ENCODE measurements around the gene PLA2G7.
"Not testable (repeated sequence)": the region's sequence is repeated elsewhere in the genome, so short reads cannot be mapped to it uniquely, and the experiment has no call there.

The PLA2G7 gene

DNA sequence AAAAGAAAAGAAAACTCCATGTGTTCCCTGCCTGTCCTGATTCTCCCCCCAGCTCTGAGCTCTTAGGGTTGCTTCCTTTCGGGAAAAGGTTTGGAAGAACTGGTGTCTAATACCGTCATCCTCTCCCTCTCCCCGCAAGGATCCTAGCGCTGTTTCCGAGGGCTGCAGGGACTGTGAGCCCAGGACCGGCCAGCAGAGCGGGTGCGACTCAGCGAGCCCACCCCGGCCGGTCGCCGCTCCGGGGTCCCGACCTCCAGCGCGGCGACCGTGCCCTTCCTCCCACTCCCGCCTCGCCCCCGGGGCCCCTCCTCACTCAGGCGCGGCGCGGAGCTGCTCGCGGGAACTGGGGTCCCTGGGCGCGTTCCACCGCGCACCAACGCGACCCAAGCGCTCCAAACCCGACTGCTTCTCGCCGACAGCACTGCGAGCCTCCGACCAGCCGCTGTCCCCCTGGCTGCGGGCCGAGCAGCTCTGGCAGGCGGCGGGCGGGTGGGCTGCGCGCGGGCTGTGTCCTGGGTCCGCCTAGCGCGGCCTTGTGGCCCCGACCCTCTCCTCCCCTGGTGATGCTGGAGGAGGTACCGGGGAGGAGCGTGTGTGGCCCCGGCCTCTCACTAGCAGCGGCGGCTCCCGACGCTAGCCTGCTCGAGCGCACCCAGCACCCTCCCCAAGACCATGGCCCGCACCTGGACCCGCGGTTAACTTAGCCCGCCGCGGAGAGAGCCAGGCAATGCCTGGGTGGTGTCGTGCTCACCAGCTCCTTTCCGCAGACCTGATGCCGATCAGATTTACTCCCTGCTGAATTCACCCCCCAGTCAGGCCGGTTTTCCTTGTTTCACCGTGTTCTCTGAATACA lies at the start of gene PLA2G7:
Gene PLA2G7 (minus strand): TSS at position 509 of the 853 bp plus-strand sequence. CDS start 12,484 bp downstream, outside the sequence.
- DNase-seq: peak; percentile 82

DNA sequence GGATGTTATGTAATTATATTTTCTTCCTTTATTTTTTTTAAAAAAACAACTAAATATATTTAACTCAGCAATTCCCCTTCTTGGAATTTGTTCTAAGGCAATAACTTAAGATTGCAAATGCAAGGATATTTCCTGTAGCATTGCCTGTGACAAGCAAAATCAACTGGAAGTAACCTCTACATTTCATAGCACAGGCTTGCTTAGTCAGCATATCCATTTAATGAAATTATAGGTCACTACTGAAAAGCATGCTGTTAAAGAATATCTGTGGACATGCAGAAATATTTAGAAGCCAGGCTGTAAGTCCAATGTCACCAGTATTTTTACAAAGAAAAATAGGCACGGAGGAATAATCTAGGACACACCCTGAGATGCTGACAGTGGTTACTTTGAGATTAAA lies 49.4 kb upstream of the PLA2G7 start:
- no peak for DNase-seq

DNA sequence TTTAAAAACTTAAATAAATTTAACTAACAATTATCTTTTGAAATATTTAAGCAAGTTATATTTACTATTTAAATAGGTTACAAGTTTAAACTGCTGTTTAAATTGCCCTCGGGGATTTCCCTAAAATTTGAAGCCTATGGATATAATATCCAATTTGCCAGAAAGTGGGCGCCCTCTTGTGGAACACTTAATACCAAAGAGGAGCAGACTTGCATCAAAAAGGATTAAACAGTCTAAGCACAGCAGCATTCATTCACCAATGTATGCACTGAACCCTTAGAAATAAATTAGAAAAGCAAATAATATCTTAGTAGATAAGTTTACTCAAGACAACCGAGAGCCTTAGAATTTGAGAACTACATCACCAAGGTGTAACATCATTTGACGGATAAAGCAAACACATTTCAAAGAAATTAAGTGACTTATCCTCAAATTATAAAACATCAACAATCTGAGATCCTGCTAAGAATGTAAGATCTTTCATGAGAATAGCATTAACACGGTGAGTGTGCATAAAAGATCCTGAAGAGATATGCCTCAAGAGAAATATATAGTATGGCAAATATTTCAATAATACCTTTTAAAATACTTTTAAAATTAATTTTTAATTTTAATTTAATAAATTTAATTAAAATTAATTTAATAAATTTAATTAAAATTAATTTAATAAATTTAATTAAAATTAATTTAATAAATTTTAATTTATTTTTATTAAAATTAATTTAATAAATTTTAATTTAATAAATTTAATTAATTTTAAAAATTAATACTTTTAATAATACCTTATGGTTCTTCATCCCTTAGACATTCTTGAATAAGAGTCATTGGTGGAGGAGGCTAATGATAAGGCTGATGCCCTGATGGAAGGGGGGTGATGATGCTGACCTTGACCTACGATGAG lies 46.6 kb upstream of the PLA2G7 start:
- DNase-seq: peak; percentile 89

DNA sequence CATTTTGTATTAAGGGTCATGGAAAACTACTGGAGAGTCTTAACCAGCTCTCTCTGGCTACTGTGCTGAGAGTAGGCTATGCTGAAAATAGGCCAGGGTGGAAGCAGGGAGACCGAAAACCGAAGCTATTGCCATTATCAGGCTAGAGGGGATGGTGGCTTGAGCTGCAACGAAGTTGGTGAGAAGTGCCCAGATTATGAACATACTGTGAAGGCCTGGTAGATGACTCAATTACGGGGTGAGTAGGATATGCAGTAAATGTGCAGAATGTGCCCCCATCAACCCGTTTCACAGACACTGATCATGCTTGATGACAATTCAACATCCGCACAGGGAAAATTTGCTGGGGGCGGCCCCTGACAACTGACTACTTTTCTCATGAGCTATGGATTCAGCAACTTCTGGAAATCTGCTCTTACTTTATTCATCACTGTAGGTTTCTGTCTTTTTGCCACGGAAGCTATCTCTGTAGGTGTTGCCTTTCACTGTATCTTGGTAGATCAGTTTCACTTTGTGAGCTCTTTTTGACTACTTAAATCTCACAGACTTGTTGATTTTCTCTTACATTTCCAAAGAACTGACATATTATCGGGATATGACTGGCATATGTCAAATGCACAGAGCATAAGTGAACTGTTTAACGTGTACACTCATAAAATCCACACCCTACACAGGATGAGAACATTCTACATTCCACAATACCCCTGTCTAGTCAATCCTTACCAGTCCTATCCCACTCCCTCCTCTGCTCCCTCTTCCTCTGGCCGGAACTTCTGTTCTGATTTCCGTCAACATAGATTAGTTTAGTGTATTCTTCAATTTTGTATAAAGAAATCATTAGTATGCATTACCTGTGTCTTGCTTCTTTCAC lies 42.5 kb upstream of the PLA2G7 start:
- no peak for DNase-seq

DNA sequence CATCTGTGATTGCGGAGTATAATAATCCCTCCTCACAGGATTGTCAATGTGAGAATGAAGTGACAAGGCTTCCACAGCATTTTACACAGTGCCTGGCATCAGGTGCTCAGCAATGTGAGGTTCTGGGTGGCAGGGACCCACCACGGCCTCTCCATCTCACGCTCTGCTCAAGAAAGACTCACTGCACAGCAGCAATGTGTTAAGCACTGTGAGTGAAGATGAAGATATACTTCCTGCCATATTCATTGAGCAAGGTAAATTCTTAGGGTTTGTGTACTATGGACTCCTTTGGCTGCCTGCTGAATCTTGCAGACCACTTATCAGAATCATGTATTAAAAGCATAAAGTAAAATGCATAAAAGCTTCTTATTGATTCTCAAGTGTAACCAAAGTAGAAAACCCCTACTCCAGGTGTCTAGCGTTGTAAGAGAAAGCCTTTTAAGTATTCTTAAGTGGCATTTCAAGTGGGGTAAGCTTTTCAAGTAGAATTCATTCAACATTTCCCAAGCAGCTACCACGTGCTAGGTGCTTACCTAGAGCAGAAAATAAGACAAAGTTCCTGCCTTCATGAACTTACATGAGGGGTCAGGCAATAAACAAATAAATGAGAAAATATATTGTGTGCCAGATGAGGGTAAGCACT lies 41.0 kb upstream of the PLA2G7 start:
- no peak for DNase-seq

DNA sequence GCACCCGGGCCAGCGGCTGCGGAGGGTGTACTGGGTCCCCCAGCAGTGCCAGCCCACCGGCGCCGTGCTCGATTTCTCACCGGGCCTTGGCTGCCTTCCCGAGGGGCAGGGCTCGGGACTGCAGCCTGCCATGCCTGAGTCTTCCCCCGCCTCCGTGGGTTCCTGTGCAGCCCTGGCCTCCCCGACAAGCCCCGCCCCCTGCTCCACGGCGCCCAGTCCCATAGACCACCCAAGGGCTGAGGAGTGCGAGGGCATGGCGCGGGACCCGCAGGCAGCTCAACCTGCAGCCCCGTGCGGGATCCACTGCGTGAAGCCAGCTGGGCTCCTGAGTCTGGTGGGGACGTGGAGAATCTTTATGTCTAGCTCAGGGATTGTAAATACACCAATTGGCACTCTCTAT lies 39.6 kb upstream of the PLA2G7 start:
- not testable (repeated sequence) for DNase-seq

DNA sequence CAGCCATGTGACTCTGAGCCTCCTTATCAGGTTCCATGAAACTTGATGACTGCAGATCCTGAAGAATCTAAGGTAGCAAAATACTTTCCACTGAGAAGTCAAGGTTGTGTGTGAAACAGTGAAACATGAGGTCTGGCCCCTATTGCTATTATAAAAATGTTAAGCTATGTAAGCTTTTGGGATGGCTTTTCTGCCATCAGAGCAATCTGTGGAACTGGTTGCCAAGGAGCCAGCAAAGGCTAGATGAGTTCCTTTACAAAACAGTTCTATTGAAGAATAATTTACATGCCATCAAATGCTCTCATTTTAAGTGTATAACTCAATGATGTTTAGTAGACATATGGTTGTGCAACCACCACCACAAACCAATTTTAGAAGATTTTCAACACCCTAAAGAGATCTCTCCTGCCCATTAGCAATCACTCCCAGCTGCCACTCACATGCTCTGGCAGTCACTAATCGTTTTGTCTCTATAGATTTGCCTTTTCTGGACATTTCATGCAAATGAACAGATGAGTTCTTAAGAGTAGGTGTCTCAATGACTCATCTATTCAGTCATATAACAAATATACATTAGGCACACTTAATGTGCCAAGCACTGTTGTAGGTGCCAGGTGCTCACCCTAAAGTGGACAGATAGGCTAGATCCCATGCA lies 38.2 kb upstream of the PLA2G7 start:
- DNase-seq: peak; percentile 94

DNA sequence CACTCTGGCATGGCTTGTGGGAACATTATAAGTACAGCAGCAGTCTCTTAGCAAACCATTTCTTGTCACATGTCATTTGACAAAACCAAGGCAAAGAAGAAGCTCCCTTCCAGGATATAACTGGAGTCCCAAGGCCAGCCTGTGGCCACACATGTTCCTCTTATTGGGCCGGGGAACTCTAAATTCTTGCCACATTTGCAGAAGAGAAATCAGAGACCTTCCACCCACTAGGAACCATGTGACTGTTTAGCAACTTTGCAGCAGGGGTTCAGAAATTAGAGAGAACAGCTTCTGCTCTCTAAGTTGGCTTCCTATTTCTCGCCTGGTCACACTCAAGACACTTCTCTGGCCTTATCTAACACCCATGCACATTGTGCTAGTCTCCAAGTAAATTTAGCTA lies 37.6 kb upstream of the PLA2G7 start:
- peak; percentile 99 for DNase-seq

DNA sequence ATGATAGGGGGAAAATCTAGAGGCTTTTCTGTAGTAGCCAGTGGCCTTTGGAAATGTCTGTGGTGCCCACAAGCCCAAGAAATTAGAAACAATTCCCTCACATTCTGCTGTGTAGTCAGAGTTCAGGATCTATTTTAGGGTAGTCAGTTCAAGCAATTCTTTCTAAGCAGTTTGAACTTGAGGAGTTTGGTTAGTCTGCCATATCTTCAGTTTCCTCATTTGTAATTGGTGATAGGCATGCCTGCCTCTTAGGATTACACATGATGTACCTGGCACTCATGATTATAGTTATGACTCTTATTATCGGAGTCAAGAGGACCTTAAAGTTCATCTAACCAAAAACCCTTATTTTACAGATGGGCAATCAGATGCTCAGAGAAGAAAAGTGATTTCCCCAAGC lies 36.8 kb upstream of the PLA2G7 start:
- DNase-seq: peak; percentile 56

DNA sequence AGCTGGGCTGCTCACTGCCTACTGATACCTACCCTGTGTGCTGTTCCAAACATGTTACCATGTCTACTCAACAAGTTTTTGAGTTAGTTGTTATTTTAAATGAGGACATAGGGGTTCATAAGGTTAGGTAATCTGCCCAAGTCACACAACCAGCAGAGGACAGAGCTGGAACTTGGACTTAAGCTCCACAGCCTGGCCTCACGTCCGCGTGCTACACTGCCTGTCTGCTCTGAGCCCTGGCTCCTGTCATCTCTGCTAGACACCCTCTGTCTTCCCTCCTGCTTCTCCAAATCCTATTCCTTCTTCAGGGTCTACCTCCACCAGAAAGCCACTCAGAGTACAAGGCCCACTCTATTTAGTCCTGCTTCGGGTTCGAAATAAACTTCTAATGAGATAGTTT lies 29.8 kb upstream of the PLA2G7 start:
- no peak for DNase-seq

DNA sequence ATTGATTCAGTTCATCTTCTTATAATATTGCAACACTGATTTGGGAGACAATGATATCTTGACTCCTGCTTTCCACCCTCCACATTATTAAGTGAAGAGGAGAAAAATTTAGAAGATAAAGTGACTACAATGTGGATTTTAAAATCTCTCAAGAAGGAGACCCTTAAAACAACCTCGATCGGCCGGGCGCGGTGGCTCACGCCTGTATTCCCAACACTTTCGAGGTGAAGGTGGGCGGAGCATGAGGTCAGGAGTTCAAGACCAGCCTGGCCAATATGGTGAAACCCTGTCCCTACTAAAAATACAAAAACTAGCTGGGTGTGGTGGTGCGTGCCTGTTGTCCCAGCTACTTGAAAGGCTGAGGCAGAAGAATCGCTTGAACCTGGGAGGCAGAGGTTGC lies 29.1 kb upstream of the PLA2G7 start:
- not testable (repeated sequence) for DNase-seq

DNA sequence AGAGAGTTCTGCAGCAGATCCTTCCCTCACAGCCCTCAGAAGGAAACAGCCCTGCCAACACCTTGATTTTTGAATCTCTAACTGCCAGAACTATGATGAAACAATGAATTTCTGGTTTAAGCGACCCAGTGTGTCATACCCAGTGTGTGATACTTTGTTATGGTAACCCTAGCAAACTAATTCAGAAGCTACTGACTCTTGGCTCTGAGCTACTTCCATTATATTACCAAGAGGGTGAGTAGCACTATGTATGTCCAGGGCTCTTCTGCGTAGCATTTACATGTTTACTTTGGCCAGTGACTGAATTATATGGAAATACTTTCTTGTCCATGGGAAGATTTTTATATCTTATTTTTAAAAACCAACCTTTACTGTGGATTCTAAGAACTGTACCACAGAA lies 28.3 kb upstream of the PLA2G7 start:
- no peak for DNase-seq

DNA sequence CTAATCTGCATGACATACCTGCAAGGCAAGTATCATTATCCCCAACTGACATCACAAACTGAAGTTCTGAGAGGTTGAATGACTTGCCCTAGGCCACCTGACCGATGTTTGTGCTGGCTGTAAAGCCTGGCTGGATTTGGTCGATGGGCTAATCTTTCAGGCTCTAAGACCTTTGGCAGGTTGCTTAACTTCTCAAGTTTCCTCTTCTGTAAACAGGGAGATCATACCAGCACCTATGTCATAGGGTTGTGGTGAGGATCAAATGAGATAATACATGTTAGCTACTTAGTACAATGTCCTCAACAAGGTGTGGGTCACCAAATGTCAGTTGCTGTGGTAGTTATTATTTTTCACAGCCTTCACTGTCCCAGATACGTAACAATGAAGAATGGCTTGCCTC lies 25.8 kb upstream of the PLA2G7 start:
- peak; percentile 52 for DNase-seq

DNA sequence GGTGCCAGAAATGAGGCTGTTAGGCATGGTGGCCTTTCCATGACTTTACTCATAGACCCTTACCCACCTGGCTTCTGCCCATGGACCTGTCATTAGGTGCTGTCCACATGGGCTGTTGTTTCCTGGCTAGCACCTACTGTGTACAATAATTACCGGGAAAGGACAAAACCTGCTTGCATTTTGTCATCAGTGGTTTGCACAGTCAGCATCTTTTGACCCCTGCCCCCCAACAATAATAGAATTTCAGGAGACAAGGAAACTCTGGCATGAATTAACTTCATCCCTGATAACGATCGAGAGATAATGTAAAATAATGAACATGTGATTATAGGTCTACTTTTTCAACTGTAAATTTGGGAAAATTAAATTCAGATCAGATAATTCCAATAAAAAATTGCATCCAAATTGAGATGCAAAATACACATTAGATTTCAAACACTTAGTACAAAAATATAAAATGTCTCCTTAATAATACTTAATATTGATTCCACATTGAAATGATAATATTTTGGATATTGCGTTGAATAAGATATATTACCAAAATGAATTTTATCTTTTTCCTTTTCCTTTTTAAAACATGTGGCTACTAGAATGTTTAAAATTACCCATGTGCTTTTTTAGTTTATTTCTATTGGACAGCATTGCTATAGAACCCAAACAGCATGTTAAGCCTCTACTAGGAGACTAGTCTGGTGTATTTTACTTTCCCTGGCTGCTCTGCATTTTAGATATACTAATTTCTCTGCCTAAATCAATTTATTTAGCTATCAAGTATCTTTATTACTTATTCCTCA lies 24.0 kb upstream of the PLA2G7 start:
- no peak for DNase-seq

DNA sequence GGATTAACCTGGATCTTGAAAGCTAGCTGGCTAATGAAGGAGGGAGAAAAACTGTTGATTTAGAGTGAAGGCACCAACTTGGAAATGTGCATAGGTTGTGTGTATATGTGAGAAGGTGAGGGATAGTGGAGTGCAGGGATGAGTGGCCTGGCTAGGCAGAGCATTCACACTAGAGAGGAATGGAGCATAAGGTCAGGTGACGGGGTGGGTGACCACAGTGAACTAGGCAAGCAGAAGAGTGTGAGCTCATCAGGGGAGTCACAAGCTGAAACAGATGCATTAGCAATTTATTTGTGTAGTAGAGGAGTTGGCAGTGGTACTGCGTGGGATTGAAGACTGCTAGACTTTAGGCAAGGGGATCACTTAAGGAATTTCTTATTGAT lies 22.0 kb upstream of the PLA2G7 start:
- peak; percentile 90 for DNase-seq

DNA sequence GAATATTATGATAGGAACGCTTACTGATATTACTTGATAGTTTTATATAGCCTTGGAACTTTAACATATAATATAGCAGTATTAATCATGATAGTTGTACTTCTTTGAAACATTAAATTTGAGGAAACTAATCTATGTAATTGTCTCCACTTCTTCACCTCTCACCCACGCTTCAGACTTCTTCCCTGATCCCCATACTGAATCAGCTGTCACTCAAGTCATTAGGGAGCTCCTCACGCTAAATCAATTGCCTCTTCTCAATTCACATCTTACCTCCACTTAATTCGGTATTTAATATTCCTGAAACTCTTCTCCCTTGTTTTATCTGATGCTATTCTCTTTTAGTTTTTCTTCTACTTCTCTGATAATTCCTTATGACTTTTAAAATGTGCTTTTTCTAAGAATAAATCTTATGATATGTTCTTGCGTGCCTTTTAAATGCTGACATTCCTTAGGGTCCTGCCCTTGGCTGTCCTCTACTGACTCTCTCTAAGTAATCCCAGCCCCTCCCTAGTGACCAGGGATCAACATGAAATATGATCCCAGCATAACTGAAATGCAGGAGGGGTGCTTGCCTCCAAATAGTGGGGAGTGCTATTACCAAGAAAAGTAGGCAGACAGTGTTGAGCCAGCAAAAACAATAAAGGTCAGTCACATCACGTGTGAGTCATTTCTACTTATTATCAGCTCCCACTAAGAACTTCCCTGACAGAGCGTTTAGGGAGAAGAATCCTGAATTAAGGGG lies 21.5 kb upstream of the PLA2G7 start:
- peak; percentile 74 for DNase-seq

DNA sequence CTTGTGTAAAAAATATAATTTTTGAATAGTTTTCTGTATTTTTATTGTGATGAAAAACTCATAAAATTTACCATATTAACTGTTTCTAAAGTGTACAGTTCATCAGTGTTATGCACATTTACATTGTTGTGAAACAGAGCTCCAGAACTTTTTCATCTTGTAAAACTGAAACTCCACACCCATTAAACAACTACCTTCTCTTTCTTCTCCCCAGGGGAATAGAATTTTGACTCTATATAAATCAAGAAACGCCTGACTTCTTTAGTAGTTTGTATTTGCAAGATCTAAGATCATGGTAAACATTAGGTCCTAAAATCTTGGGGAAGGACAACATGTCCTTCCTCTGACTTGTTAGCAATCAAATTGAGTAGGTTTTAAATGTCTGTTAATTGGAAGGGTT lies 20.7 kb upstream of the PLA2G7 start:
- DNase-seq: peak; percentile 53

DNA sequence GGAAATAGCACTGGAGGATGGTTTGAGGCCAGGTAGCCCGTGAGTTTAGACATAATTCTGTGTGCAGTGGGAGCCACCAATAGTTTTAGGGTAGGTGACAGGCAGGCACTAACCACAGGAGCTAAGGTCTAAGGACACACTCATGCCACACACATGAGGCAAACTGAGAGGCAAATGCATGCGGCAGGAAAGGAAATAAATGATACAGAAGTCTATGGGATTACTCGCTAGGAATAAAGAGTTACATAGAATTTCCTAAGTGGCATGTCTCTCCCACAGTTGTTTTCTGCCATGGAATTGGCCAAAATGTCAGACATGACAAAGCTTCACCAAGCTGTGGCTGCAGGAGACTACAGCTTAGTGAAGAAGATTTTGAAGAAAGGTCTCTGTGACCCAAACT lies 16.5 kb upstream of the PLA2G7 start:
- DNase-seq: no peak

DNA sequence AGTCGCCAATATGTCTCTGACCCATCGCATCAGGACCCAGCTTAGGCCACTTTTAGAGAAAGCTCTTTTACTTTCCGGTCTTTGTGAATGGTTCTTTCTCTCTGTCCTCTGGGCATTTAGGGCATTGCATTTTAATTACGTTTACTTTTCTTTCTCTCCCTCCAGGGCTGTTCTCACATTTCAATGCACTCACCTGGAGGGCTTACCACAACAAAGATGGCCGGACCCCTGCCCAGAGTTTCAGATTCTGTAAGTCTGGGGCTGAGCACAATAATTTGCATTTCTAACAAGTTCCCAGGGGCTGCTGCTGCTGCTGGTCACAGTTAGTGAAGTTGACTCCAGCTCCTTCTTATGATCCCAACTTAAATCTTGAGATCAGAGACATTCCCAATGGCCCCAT lies 14.6 kb upstream of the PLA2G7 start:
- DNase-seq: no peak

DNA sequence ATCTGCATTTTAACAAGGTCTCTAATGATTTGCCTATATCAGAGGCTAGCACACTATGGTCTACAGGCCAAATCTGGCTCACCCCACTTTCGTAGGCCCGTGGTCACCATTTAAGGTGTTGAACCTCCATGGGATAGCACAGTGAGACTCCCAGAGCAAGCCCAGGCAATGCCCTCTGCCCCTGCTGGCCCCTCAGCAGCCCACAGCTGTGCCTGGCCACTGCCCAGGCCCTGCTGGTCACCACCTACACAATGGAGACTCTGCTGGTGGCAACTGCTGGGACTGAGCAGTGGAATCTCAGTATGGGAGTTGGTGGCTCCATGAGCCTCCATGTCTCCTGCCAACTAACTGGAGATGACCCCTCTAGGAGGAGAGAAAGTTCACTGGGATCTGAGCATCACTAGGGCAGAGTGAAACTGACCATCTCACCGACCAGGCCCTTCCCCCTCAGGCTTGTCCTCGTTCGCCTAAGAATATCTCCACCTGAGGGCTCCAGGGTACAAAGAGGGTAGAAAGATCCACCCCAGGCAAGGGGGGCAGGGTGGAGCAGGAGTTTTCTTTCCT lies 13.8 kb upstream of the PLA2G7 start:
- no peak for DNase-seq
